Kidney (tissue), 14 donors: ENCODE data around the gene LAMTOR5. TPM values are rescaled to one million over a fixed set of nuclear protein-coding genes. Genes with fewer than 3 reads are reported as not detected.
A peak's percentile ranks its signal among the peaks of the same experiment; 100 is the strongest.
"Not testable (repeated sequence)": the region's sequence is repeated elsewhere in the genome, so short reads cannot be mapped to it uniquely, and the experiment has no call there.

Source experiments
- DNase-seq, 5 donors: peaks; one replicate each; pipeline ENCODE4 v3.0.0-alpha.2; 2013 to 2020
- FAIRE-seq: peaks from 2 replicates; lab custom pipeline; 2012; peaks lifted over from hg19 to GRCh38; lab: Jason Lieb, UNC
- H3K27ac ChIP-seq, 2 donors: one replicate each; pipeline ENCODE4 v1.7.0; 2013; ENCODE audit warnings: low read depth in 2 of 2, low read length in 2 of 2, inconsistent platforms in 1 of 2
- H3K27me3 ChIP-seq: one replicate; pipeline ENCODE4 v1.7.1; 2013; ENCODE audit warnings: low read length, inconsistent platforms; ENCODE audit not compliant: control insufficient read depth, insufficient read depth
- H3K36me3 ChIP-seq, 3 donors: one replicate each; pipeline versions ENCODE4 v1.7.0 to v1.7.1; 2013; ENCODE audit warnings: low read length in 3 of 3, control low read depth in 1 of 3, inconsistent platforms in 1 of 3; ENCODE audit not compliant: insufficient read depth in 3 of 3, control insufficient read depth in 2 of 3
- H3K4me1 ChIP-seq, 3 donors: one replicate each; pipeline versions ENCODE4 v1.7.0 to v1.7.1; 2013; ENCODE audit warnings: low read length in 3 of 3, inconsistent platforms in 1 of 3, low read depth in 1 of 3; ENCODE audit not compliant: control insufficient read depth in 2 of 3, insufficient read depth in 2 of 3
- H3K4me3 ChIP-seq, 3 donors: one replicate each; pipeline versions ENCODE4 v1.7.0 to v1.8.1; 2013; ENCODE audit warnings: low read length in 3 of 3, control low read depth in 1 of 3, inconsistent platforms in 1 of 3
- H3K9ac ChIP-seq, 3 donors: one replicate each; pipeline versions ENCODE4 v1.7.0 to v1.7.1; 2013; ENCODE audit warnings: low read length in 3 of 3, control low read depth in 1 of 3, inconsistent platforms in 1 of 3
- H3K9me3 ChIP-seq, 3 donors: one replicate each; pipeline versions ENCODE4 v1.7.0 to v1.7.1; 2013; ENCODE audit warnings: low read length in 3 of 3, control low read depth in 1 of 3, inconsistent platforms in 1 of 3; ENCODE audit not compliant: control insufficient read depth in 2 of 3, insufficient read depth in 1 of 3
- intact Hi-C: fragments of 100-400 bp; cut with DNase I; formaldehyde crosslinking; loops from one replicate; pipeline ENCODE4 v1.11.1; 2022
- polyA plus RNA-seq: library from polyadenylated mRNA; stranded (reverse); fragments of 350-450 nt; fragmentation: Illumina TruSeq; extraction: RNeasy Lipid Tissue Mini Kit (QIAGEN cat#74804); gene quantifications from one replicate; pipeline ENCODE4 v1.2.3, GENCODE V29; 2014; ENCODE audit warnings: low read depth, low replicate concordance; ENCODE audit not compliant: insufficient read depth
- total RNA-seq: library from RNA; stranded (reverse); fragmentation: NEBNext Ultra II Directional; extraction: Animal tissue kit (Norgen Biotek cat#: 25700); gene quantifications from one replicate; pipeline ENCODE4 v1.2.1, GENCODE V29; 2021
- TF ChIP-seq, protein P1 (sequence below): IDR thresholded peaks from 3 replicates; pipeline ENCODE4 v1.5.1; 2012; ENCODE audit warnings: mild to moderate bottlenecking, moderate library complexity, borderline replicate concordance; ENCODE audit not compliant: insufficient read depth; ENCODE audit errors: extremely low read depth
- donor health status: control.
- donor health status: control.
- donor health status: control.
- donor health status: control.
- donor health status: control.
- donor health status: DM: yes; HTN: yes; CAD: no.
- donor health status: Normal renal cell carcinoma (clear cell type).

The LAMTOR5 gene
- total and polyA plus RNA-seq, 2 donors from 2014 or later, result 183 to 600 TPM

DNA sequence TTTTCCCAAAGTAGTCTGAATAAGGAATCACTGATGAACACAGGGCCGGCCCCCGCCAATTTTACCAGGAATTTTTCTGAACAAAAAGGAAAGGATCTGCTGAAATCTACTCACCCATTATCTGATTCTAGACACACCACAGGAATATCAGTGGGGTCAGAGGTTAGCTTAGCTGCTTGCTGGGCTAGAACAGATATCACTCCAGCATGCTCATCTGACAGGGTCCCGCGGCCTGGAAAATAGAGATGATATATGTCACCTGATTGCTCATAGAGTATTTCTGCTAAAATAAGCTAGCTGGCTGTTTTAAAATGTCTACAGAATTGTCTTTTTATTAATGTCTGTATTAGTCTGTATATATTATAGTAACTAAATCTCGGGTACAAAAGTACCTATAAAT, 3.7 kb downstream of the LAMTOR5 start:
- no peaks in the 10 kb centered on the region for H3K27me3 ChIP-seq
- no peak overlapping the region for H3K4me3 ChIP-seq
- H3K36me3 ChIP-seq, result peaks cover 10 to 30% (median 18%) of the 10 kb centered on the region in 3 donors
- peaks cover 0 to 6% (median 2%) of the 10 kb centered on the region in 3 donors for H3K4me1 ChIP-seq
- DNase-seq (no peak), FAIRE-seq (no peak)
- peak overlapping the region in 1 of 2 donors; percentile 47 for H3K27ac ChIP-seq
- H3K9me3 ChIP-seq, result no peaks in the 10 kb centered on the region
- intact Hi-C loops, result no loop called here
- H3K9ac ChIP-seq, result no peak overlapping the region
- TF ChIP-seq, protein P1, sequence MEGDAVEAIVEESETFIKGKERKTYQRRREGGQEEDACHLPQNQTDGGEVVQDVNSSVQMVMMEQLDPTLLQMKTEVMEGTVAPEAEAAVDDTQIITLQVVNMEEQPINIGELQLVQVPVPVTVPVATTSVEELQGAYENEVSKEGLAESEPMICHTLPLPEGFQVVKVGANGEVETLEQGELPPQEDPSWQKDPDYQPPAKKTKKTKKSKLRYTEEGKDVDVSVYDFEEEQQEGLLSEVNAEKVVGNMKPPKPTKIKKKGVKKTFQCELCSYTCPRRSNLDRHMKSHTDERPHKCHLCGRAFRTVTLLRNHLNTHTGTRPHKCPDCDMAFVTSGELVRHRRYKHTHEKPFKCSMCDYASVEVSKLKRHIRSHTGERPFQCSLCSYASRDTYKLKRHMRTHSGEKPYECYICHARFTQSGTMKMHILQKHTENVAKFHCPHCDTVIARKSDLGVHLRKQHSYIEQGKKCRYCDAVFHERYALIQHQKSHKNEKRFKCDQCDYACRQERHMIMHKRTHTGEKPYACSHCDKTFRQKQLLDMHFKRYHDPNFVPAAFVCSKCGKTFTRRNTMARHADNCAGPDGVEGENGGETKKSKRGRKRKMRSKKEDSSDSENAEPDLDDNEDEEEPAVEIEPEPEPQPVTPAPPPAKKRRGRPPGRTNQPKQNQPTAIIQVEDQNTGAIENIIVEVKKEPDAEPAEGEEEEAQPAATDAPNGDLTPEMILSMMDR, result no peak

- DNase-seq, result peak in 1 of 5 donors; percentile 72
- FAIRE-seq, H3K27me3 ChIP-seq, H3K27ac ChIP-seq, H3K4me3 ChIP-seq, H3K9me3 ChIP-seq, intact Hi-C loops, H3K36me3 ChIP-seq, H3K9ac ChIP-seq: not testable (repeated sequence)
- H3K4me1 ChIP-seq, result peaks cover 0 to 13% (median 0%) of the 10 kb centered on the region in 3 donors
Observed at GRCh38 chr1:110396259-110396958, 11.1 kb downstream of the LAMTOR5 start.

DNA sequence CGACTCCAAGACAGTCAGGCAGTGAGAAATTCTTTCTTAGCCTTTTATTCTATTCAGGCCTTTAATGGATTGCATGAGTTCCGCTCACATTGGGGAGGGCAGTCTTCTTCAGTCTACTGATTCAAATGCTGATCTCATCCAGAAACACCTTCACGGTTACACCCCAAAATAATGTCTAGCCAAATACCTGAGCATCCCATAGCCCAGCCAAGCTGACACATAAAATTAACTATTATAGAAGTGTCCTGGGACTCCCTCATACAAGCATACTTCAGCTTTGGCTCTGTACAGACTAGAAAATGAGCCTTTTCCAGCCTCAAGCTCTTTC, 13.0 kb downstream of the LAMTOR5 start:
- H3K9me3 ChIP-seq, result no peaks in the 10 kb centered on the region
- no peak overlapping the region for H3K9ac ChIP-seq
- TF ChIP-seq, protein P1, result no peak
- peak overlapping the region in 1 of 2 donors; percentile 24 for H3K27ac ChIP-seq
- DNase-seq (no peak), FAIRE-seq (no peak)
- peaks cover 0 to 17% (median 0%) of the 10 kb centered on the region in 3 donors for H3K4me1 ChIP-seq
- no peaks in the 10 kb centered on the region for H3K36me3 ChIP-seq
- peak overlapping the region in 1 of 3 donors; percentile 30 for H3K4me3 ChIP-seq
- no peaks in the 10 kb centered on the region for H3K27me3 ChIP-seq
- intact Hi-C loops, result no loop called here

GRCh38 chr1:110393691-110394492, 13.6 kb downstream of the LAMTOR5 start:
- DNase-seq (peak in 2 of 5 donors; percentile 34 to 64), FAIRE-seq (no peak)
- TF ChIP-seq, protein P1, result no peak
- Histone ChIP-seq H3K4me1 (peaks cover 0 to 17% (median 0%) of the 10 kb centered on the region in 3 donors), H3K36me3 (no peaks in the 10 kb centered on the region), H3K9ac (no peak overlapping the region), H3K9me3 (no peaks in the 10 kb centered on the region), H3K27me3 (no peaks in the 10 kb centered on the region), H3K27ac (peak overlapping the region in 1 of 2 donors; percentile 24), H3K4me3 (peak overlapping the region in 1 of 3 donors; percentile 30)
- intact Hi-C loops, result no loop called here
